GM21381 (cell line): ENCODE measurements around the gene OR9Q1.
"Not testable (repeated sequence)": the region's sequence is repeated elsewhere in the genome, so short reads cannot be mapped to it uniquely, and the experiment has no call there.

Experiments
- ATAC-seq: cut with Tn5 transposase; IDR thresholded peaks from one replicate; pipeline ENCODE4 v1.9.1; 2021; ENCODE audit warnings: mild to moderate bottlenecking, moderate library complexity; ENCODE audit not compliant: unreplicated experiment

OR9Q1 gene

DNA sequence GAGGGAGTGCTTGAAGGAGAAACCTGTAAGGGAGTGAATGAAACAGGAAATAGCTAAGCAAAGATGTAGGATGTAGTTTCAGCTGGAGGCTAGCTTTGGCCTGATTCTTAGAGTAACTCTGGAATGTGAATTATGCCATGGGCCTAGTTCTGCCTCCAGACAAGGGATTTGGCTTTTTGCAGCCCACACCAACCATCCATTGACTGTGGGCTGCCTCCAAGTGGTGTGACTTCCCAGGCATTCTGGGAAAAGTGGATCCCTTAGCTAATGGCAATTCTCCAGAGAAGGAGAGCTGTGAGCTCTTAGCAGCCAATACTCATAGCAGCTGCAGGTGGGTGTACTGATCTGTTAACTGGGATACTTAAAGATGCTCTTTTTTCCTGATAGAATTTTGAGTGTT lies 103.7 kb downstream of the OR9Q1 start:
- ATAC-seq = no peak

DNA sequence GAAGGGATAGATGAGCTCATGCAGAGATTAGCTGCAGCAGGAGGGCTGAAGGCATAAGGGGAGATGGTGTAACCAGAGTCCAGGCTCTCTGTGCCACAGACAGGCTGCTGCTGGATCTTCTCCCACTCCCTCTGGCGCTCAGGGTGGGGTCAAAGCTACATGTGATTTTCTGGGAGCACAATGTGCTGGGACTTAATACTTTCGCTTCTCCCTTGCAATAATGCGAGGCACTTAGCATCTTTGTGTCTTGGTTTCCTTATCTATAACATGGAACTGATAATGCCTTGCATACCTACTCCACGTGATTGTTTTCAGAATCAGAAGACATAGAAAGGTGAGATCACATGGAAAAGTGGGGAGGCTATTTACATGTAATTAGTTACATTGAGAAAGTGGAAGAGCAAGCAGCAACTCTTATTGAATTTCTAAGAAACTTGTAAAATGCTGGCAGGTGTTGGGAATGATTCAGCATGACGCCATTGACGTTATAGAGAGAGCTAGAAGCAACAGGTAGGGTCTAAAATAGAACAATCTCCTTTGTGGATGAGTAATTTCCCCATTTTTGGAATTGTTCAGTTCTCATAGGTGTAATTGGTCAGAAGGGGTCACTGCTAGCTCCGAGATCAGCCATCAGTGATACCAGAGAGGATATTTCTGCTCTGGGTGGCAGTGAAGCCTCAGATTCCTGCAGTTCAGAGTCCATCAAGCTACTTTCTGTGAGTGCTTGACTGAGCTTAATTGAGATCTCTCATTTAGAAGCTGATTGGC lies 109.8 kb downstream of the OR9Q1 start:
- no peak for ATAC-seq

DNA sequence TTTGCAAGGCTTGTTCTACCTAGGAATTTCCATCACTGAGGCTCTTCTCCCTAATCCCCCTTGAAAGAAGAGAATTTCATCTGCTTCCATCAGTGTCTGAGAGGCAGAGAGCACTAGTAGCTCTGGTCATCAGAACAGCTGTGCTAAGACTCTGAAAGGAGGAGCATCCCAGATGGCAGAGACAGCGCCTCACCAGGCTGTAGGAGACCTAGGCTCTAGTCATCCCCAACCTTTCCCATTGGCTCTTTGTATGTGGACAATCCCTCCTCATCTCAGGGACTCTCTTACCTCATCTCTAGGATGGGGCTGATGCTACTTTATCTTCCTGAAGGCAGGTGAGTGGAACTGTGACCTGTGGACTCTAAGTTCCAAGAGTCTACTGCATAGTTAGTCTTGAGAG lies 110.5 kb downstream of the OR9Q1 start:
- no peak for ATAC-seq

DNA sequence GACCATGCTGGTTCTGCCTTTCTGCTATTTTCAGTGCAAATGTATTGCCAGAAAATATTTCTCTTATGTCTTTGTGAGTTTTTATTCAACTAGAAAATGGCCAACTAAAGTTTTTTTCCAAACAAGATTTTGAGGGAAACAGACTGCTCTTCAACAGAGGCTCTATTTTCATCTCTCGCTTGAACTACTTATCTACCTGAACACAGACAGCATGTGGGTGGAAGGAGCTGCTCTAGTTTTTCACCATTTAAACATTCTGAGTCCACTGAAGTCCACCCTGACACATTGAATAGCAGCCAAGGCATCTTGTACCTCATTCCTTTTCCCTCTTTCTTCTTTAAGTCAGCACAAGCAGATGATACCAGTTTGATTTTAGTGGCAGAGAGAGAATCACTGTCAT lies 111.5 kb downstream of the OR9Q1 start:
- no peak for ATAC-seq

DNA sequence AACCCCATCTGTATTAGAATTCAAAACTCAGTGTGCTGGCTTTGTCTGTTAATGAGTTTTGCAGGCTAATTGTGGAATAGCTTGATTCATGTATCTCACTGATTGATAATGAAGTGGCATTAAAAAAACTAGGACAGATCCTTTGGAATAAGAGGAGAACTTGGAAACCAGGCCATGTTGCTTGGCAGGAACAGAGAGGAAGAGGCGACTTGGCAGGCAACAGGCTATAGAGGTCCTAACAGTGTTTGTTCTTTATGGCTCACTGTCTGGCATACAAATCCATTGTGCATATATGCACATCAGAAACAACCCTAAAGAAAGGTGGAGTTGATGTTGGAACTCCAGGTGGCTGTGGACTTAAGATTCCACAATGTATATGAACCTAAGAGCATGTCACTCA lies 119.1 kb downstream of the OR9Q1 start:
- no peak for ATAC-seq

DNA sequence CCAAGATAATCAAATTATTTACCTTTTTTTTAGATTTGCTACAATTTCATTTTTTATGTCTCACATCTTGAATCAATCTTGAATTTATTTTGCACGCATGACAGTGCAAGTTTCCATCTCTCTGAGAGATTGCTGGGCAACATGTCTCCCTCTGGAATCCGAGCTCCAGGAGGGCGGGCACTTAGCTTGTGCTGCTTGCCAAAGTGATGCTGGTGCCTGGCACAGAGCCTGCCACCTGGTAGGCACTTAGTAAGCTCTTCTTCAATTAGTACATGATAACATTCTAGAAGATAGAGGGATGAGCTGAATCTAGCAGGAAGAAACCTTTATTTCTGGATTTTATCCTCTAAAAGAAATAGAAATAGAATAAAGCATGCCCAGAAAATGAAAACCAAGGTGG lies 129.1 kb downstream of the OR9Q1 start:
- ATAC-seq = no peak

DNA sequence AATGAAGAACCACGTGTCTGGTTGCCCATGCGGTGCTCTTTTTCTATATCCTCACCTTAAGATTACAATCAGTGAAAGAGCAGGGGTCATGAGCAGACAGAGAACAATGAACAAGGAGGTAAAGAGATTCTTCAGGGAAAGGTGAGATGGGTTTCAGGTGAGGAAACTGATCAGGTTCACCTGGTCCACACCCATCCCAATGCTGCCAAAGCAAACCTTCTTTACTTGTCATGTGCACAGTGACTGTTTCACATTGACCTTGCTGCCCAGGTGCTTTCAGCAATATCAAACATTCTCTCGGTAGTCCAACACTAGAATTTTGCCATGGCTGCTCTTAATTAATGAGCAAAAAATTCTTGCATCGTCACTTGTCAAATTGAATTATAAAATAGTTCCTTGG lies 140.7 kb downstream of the OR9Q1 start:
- ATAC-seq = no peak

DNA sequence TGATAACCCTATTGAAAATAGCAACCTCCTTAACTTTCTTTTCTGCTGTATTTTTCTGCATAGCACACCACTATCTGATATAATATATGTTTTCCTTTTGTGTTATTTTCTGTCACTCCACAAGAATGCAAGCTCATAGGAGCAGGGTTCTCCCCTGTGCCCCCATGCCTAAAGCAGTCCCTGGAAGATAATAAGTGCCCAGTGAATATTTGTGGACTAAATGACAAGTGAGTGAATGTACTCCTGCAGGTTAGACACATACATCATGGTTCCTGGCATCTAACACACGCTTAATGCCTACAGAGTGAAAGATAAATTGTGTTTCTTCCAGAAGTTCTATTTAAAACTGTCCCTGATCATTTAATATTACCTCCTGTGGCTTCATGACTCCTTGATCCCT lies 141.3 kb downstream of the OR9Q1 start:
- no peak for ATAC-seq

DNA sequence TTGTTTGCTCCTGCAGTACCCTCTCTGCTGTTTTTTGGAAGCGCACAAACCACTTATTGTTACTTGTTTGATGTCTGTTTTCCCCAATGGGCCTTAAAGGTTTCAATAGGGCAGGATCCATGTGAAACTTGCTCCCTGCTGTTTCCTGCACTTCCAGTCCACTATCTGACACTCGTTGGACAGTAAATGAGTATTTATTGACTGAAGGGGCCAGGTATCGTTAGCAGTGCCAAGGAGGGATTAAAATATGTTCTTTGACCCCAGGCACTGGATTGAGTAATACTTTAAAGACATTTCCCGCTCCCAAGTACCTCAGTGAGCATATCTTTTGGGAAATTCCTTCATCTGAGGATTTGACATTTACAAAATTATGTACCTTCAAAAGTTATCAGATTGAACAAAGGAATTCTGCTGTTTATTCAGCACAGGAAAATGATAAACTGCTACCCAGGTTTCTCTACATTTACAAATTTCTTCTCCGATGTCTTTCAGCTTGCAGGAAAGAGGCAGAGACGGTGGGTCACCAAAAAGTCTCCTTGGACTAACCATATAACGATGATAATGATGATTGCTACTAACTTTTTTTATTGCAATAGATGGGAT lies 141.9 kb downstream of the OR9Q1 start:
- ATAC-seq = no peak

DNA sequence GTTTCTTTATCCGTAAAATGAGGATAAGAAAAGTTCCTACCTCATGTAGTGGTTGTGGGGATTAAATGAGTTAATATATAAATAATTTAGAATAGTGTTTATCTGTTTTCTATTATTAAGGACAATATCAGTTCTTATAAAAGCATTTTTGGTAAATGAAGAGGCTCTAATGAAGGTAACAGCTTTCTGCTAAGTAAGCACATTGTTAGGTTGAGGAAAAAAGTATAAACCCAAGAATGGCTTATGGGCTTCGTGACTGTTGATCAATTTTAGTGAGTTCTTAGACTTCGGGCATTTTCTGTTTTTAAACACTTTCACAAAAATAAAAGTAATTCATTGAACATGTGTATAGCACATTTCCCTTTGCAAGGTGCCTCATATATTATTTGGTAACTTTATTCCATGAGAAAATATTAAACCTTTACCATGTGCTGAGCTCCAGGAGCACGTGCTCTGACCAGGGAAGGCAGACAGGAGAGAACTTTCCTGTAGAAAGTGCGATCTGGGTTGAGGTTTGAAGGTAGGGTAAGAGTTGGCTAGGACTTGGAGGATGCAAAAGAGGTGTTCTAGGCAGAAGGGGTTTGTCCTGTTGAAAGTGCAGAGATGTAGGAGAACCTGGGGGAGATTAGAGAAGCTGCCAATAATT lies 153.9 kb downstream of the OR9Q1 start:
- ATAC-seq = no peak

DNA sequence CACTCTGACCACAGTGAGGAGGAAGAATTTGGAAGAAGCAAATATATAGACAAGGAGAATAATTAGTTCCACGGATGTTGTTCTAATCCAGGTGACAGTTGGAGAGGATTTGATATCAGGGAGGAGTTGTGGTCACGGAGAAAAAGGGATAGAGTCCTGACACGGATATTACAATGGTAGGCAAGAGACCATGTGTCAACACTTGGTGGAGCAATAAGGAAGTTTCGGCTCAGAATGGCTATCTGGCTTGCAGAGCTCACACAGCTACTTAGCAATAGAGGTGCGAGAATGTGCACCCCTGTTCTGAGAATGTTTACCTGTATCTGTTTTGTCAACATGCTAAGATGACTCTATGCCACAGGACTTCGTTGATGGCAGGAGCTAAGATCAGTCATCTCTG lies 154.8 kb downstream of the OR9Q1 start:
- ATAC-seq = no peak

DNA sequence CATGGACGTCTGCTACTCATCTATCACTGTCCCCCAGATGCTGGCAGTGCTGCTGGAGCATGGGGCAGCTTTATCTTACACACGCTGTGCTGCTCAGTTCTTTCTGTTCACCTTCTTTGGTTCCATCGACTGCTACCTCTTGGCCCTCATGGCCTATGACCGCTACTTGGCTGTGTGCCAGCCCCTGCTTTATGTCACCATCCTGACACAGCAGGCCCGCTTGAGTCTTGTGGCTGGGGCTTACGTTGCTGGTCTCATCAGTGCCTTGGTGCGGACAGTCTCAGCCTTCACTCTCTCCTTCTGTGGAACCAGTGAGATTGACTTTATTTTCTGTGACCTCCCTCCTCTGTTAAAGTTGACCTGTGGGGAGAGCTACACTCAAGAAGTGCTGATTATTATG lies 156.0 kb downstream of the OR9Q1 start:
- no peak for ATAC-seq

DNA sequence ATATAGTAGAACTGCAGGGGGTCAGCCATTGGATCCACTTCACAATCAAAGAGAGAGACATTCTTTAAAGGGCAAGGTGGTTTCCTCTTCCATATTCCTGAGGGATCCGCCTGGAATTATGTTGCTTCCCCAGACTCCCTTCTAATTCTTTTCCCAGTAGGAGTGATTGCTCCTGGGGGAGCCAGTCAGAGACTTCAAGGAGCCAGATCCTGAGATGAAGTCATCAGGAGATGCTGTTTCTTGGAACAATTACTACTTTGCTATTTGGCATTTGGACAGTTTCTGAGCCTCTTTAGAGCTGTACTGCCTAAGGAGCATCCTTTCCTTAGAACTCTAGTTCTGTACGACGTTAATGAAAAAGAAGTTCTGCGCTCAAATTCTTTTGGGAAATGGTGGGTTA lies 163.3 kb downstream of the OR9Q1 start:
- ATAC-seq = no peak

DNA sequence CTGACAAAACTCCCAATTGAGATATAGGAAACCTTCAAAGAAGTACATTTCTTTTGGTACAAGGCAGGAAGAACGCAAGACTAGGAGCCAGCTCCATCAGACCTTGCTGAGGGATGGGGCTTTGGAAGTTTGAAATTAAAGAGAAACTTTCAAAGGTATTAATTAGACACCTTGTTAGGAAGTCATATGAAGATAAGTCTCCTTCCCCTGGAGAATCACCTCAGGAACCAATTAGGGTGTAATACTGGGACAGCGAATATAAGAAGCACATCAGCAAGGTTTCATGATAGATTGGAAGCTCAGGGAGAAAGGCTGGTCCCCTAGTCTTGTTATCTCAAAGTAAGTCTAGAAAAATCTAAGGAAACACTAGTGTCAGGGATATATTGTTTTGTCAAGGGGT lies 165.1 kb downstream of the OR9Q1 start, which contains the start of gene OR9Q2:
TSS of gene OR9Q2 (plus strand) at position 301 of the 400 bp plus-strand sequence. CDS start 1,421 bp downstream, outside the sequence.
- ATAC-seq = no peak

DNA sequence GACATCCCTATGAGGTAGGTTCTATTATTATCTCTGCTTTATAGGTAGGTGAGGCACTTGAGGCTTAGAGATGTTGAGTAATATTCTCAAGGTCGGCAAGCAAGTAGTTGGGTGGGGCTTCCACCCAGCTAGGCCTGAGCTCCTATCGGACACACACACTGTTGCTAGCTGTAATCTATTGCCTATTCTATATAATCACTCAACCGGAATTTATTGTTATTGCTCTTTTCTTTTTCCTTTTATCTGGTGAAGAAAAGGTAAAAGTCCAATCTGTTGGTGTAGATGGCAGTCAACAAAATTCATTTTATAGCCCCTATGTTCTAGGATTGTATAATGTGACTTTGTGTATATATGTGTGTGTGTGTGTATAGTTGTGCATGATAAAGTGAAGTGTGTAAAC lies 168.5 kb downstream of the OR9Q1 start:
- no peak for ATAC-seq

DNA sequence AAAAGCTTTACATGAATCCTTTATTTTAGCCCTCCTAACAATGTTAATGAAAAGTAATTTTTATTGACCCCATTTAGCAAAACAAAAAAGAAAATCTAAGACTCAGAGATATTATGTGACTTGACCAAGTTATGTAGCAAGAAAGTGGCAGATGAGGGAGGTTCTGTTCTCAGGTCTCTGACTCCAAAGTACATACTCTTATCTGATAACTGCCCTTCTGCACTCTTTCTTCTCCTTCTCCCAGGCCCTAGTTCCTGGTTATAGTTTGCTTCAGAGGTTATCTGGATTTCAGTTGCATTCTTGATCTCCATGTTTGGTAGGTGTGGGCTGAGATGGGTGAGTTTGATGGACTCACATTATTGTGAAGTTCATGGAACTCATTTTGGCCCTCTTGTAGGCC lies 169.7 kb downstream of the OR9Q1 start:
- ATAC-seq = no peak

DNA sequence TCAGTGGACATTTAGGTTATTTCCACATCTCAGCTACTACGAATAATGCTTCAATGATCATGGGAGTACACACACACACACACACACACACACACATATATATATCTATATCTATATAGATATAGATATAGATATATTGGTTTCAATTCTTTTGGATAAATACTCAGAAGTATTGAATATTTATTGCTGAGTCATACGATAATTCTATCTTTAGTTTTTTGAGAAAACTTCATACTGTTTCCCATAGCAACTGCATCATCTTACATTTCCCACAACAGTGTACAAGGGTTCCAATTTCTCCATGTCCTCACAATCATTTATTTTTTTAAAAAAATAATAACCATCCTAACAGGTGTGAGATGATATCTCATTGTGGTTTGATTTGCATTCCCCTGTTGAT lies 172.3 kb downstream of the OR9Q1 start:
- no peak for ATAC-seq

DNA sequence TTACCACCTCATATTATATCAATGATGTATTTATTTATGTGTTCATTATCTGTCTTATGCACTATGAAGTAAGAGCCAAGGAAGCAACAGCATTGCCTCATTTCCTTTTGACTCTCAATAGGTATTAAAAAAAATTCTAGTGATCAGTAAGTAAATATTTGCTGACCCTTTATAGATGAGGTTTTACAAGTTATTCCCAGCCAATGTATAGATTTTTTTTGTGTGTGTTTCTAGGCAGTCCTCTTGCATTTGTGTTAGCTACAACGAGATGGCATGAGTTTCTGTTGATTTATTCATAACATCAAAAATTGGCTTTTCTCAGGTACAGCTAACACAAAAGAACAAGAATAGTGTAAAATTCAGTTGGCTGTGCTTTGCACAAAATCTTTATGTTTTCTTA lies 175.6 kb downstream of the OR9Q1 start:
- ATAC-seq = no peak

DNA sequence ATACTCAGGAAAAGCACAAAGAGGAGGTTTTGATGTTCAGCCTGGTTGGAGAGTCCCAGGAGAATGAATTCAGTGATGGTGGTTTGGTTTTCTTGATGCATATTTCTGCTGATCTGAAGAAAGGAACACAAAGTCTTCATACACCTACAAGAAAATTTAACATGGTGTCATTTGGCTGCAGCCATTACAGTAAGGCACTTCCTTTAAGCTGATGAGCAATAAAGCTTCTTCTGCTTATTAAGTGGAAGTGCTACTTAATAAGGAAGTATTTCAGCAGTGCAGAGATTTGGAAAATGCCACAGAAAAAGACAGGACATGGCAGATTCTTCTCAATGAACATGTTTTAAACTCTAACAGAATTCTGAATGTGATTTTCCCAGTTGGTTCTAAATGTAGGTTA lies 180.4 kb downstream of the OR9Q1 start, which contains the start of gene OR1S2:
TSS of gene OR1S2 (minus strand) at position 101 of the 400 bp plus-strand sequence. CDS start at position 101, 0 bp downstream.
- ATAC-seq = no peak

DNA sequence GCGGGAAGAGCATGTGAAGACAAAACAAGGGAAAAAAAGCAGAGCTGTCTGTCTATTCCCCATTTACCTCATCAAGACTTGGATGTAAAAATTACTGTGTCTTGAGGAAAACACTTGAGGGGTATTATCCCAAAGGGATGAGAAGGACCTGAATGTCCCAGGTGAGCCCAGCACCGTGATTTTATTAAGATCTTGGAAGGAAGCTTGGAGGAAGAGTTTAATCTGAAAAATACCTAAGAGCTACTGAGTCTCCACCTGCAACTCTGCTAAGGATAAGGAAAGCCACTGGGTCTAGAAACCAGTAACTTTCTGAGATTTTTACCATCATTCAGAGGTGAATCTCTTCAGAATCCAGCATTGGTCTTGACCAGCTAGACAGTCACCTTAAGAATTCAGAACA lies 188.7 kb downstream of the OR9Q1 start, which contains the start of gene OR1S1:
TSS of gene OR1S1 (plus strand) at position 301 of the 400 bp plus-strand sequence.
- not testable (repeated sequence) for ATAC-seq

DNA sequence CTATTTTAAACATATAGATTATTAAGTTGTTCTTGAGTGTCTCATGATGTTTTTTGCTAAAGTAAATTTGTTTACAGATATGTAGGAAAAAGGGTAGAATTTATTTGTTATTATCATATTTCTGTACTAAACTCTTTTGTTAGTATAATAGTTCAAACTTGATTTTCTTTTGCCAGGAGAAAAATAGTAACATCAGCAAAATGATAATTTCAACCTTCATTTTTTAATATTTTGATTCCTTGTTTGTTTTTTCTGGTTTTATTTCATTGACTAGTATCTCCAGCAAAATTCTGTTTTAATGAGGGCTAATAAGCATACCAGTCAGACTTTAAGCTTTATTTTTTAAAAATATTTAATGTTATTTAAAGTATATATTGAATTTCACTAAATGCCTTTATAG lies 192.8 kb downstream of the OR9Q1 start:
- ATAC-seq = no peak

DNA sequence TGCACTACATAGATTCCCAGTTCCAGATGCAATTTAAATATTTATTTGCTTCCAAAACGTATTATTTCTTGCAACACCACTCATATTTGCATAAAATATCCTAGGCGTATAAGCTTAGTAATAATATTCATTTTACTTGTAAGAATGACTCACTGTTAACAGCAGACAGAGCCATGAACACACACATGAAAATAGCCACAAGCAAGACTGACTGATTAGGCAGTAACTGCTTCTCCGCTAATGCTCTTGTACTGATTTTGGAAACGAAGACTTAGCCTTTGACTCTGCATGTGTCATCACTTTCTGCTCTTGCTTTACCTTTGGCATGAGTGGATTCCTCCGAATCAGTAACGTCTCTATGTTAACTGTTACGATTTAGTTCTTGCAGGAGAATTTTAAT lies 199.0 kb downstream of the OR9Q1 start:
- no peak for ATAC-seq
